GM21515 (cell line): ENCODE results near the gene VWA5B1.

Experiments
- ATAC-seq: cut with Tn5 transposase; IDR thresholded peaks from one replicate; pipeline ENCODE4 v1.9.1; 2021; ENCODE audit not compliant: unreplicated experiment

Gene VWA5B1

GRCh38 chr1:20346433-20346832 lies 55.8 kb downstream of the VWA5B1 start:
- ATAC-seq, result no peak

- ATAC-seq, result no peak
These were observed 57.0 kb downstream of the VWA5B1 start for GRCh38 chr1:20347699-20348098.

GRCh38 chr1:20348326-20348915 lies 57.7 kb downstream of the VWA5B1 start:
- ATAC-seq, result no peak

GRCh38 chr1:20349561-20349960 lies 58.9 kb downstream of the VWA5B1 start:
- no peak for ATAC-seq

GRCh38 chr1:20349971-20350370 lies 59.3 kb downstream of the VWA5B1 start:
- ATAC-seq, result no peak

- no peak for ATAC-seq
These were observed 59.7 kb downstream of the VWA5B1 start for GRCh38 chr1:20350421-20350820.

GRCh38 chr1:20351911-20352701 lies 61.4 kb downstream of the VWA5B1 start:
- no peak for ATAC-seq

- no peak for ATAC-seq
These were observed 63.2 kb downstream of the VWA5B1 start for GRCh38 chr1:20353836-20354235.

GRCh38 chr1:20354610-20355009 lies 63.9 kb downstream of the VWA5B1 start:
- no peak for ATAC-seq

- no peak for ATAC-seq
These were observed 64.6 kb downstream of the VWA5B1 start for GRCh38 chr1:20355101-20355827.

GRCh38 chr1:20355828-20356735 lies 65.4 kb downstream of the VWA5B1 start:
- no peak for ATAC-seq

- ATAC-seq, result no peak
These were observed 66.3 kb downstream of the VWA5B1 start for GRCh38 chr1:20356850-20357459.

- ATAC-seq, result no peak
These were observed 67.1 kb downstream of the VWA5B1 start for GRCh38 chr1:20357796-20358195.

GRCh38 chr1:20358761-20359263 lies 68.1 kb downstream of the VWA5B1 start:
- no peak for ATAC-seq

- no peak for ATAC-seq
These were observed 69.0 kb downstream of the VWA5B1 start for GRCh38 chr1:20359451-20360330.

- no peak for ATAC-seq
These were observed 70.7 kb downstream of the VWA5B1 start for GRCh38 chr1:20361401-20361800.

GRCh38 chr1:20361805-20362381 lies 71.2 kb downstream of the VWA5B1 start:
- no peak for ATAC-seq

- ATAC-seq, result no peak
These were observed 72.2 kb downstream of the VWA5B1 start for GRCh38 chr1:20362856-20363255.

- ATAC-seq, result no peak
These were observed 74.9 kb downstream of the VWA5B1 start for GRCh38 chr1:20365421-20366055.
